GM12801 (cell line): ENCODE results near the gene GOLGA6D.
"Not testable (repeated sequence)": the region's sequence is repeated elsewhere in the genome, so short reads cannot be mapped to it uniquely, and the experiment has no call there.

Experiments
- CTCF ChIP-seq: IDR thresholded peaks from one replicate; pipeline ENCODE4 v1.5.1; 2011; ENCODE audit warnings: control low read depth; ENCODE audit not compliant: insufficient read length; ENCODE audit errors: extremely low read depth

The GOLGA6D gene

GRCh38 chr15:75282572-75282971, at the start of gene GOLGA6D:
GOLGA6D (plus strand) TSS chr15:75282835; CDS start chr15:75282876, 41 bp downstream.
- not testable (repeated sequence) for TF ChIP-seq CTCF

- no peak for TF ChIP-seq CTCF
Observed at GRCh38 chr15:75233504-75234190, 49.0 kb upstream of the GOLGA6D start.

- no peak for TF ChIP-seq CTCF
Observed at GRCh38 chr15:75234191-75234810, 48.3 kb upstream of the GOLGA6D start.

GRCh38 chr15:75235051-75235673, 47.5 kb upstream of the GOLGA6D start:
- TF ChIP-seq CTCF: no peak

GRCh38 chr15:75235760-75236729, 46.6 kb upstream of the GOLGA6D start:
- TF ChIP-seq CTCF: no peak

- no peak for TF ChIP-seq CTCF
Observed at GRCh38 chr15:75237316-75237982, 45.2 kb upstream of the GOLGA6D start.
